ENCODE results near the gene ALG2.
"Not testable (repeated sequence)": the region's sequence is repeated elsewhere in the genome, so short reads cannot be mapped to it uniquely, and the experiment has no call there.

Gene ALG2

DNA sequence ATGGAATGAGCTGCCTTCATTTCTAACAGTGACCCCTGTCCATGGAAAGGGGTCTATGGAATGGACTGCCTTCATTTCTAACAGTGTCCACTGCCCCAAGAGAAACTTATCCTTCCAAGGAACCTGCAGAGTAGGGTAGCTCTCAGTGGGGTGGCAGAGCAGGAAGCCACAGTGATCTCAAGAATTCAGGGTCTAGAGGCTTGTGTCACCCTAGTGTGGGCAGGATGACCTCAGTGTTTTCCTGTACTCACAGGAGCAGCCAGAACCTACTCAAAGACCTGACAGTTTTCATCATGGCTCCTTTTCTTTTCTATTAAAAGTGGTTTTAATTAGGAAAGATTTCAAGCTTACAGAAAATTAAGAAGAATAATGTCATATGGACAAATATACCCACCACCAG lies 27.9 kb upstream of the ALG2 start:
- H3K36me3 Mint-ChIP-seq: no peaks in the 10 kb centered on the region
- H3K4me3 Mint-ChIP-seq: no peak overlapping the region
- H3K9me3 Mint-ChIP-seq: no peaks in the 10 kb centered on the region
- H3K27me3 Mint-ChIP-seq: no peaks in the 10 kb centered on the region
- H3K27ac Mint-ChIP-seq: no peak overlapping the region
- peaks cover 24% of the 10 kb centered on the region for H3K4me1 Mint-ChIP-seq

- Mint-ChIP-seq H3K4me1 (peaks cover under 1% of the 10 kb centered on the region), H3K9me3 (no peaks in the 10 kb centered on the region), H3K4me3 (no peak overlapping the region), H3K27ac (no peak overlapping the region), H3K36me3 (peaks cover 9% of the 10 kb centered on the region), H3K27me3 (no peaks in the 10 kb centered on the region)
Observed at GRCh38 chr9:99244344-99245260, 22.9 kb upstream of the ALG2 start.

DNA sequence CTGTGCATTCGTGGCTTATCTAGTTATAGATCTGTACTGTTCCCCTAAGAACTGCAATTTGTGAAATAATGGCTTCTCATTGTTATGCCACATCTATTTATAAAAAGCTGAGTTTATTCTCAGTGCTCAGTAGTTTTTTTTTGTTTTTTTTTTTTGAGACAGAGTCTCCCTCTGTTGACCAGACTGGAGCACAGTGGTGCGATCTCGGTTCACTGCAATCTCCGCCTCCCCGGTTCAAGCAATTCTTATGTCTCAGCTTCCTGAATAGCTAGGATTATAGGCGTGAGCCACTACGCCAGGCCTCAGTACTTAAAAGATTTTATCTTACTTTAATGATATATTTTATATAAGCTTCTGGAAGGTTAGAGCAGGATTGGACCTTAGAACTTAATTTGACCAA lies 19.4 kb upstream of the ALG2 start:
- H3K4me1 Mint-ChIP-seq: no peaks in the 10 kb centered on the region

GRCh38 chr9:99239341-99240060 lies 17.8 kb upstream of the ALG2 start:
- Mint-ChIP-seq H3K4me3 (no peak overlapping the region), H3K36me3 (peaks cover 15% of the 10 kb centered on the region), H3K27ac (no peak overlapping the region)

More for the DNA sequence above, 19.4 kb upstream of the ALG2 start:
- no peak overlapping the region for H3K27ac Mint-ChIP-seq
- H3K36me3 Mint-ChIP-seq: peaks cover 15% of the 10 kb centered on the region
- H3K9me3 Mint-ChIP-seq: no peaks in the 10 kb centered on the region
- H3K4me3 Mint-ChIP-seq: no peak overlapping the region
- H3K27me3 Mint-ChIP-seq: no peaks in the 10 kb centered on the region

DNA sequence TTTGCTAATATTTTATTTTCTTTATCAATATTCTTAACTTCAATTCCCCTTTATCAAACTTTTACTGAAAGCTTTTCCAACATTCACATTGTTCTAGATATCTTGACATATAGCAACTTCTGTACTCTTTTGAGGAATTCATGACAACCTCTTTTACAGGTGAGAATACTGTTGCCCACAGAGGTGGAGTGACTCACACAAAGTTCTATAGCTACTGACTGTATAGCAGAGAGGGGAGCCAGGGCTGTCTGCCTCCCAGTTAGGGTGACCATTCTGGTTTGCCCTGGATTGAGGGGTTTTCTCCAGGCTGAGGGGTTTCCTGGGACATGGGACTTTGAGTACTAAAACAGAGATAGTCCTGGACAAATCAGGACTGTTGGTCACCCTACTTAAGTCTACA lies 16.6 kb upstream of the ALG2 start:
- no peak overlapping the region for H3K27ac Mint-ChIP-seq
- H3K27me3 Mint-ChIP-seq: no peaks in the 10 kb centered on the region
- H3K9me3 Mint-ChIP-seq: no peaks in the 10 kb centered on the region
- H3K4me3 Mint-ChIP-seq: no peak overlapping the region
- H3K4me1 Mint-ChIP-seq: no peaks in the 10 kb centered on the region
- peaks cover 15% of the 10 kb centered on the region for H3K36me3 Mint-ChIP-seq

More at GRCh38 chr9:99239341-99240060, 17.8 kb upstream of the ALG2 start:
- no peaks in the 10 kb centered on the region for H3K9me3 Mint-ChIP-seq
- H3K4me1 Mint-ChIP-seq: no peaks in the 10 kb centered on the region
- no peaks in the 10 kb centered on the region for H3K27me3 Mint-ChIP-seq

GRCh38 chr9:99237849-99238248 lies 16.1 kb upstream of the ALG2 start:
- H3K4me3 Mint-ChIP-seq, H3K4me1 Mint-ChIP-seq, H3K9me3 Mint-ChIP-seq, H3K27me3 Mint-ChIP-seq, H3K27ac Mint-ChIP-seq: not testable (repeated sequence)
- peaks cover 15% of the 10 kb centered on the region for H3K36me3 Mint-ChIP-seq

- Mint-ChIP-seq H3K27ac (no peak overlapping the region), H3K36me3 (peaks cover 12% of the 10 kb centered on the region), H3K9me3 (no peaks in the 10 kb centered on the region), H3K27me3 (no peaks in the 10 kb centered on the region), H3K4me3 (no peak overlapping the region), H3K4me1 (no peaks in the 10 kb centered on the region)
Observed at GRCh38 chr9:99237356-99237755, 15.6 kb upstream of the ALG2 start.

DNA sequence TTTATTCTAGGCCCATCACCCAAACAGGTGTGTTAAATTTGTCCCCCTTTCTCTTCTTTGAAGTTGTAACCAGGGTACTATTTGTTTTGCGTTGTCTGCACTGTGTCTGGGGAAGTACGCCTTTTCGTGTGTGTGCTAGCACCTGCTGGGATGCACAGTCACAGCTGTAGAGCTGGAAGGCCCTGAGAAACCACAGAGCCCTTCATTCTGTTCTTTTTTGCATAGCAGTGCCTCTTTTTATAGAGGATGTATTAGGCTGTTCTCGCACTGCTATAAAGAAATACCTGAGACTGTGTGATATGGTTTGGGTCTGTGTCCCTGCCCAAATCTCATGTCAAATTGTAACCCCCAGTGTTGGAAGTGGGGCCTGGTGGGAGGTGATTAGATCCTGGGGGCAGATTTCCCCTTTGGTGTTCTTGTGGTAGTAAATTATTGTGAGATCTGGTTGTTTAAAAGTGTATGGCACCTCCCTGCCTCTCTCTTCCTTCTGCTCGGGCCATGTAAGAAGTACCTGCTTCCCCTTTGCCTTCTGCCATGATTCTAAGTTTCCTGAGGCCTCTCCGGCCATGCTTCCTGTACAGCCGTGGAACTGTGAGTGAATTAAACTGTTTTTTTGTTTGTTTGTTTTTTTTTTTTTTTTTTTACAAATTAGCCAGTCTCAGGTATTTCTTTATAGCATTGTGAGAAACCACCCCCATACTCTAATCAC lies 14.3 kb upstream of the ALG2 start:
- Mint-ChIP-seq H3K4me1 (peaks cover 4% of the 10 kb centered on the region), H3K27ac (no peak overlapping the region), H3K27me3 (no peaks in the 10 kb centered on the region), H3K36me3 (peaks cover 15% of the 10 kb centered on the region), H3K4me3 (no peak overlapping the region), H3K9me3 (no peaks in the 10 kb centered on the region)

DNA sequence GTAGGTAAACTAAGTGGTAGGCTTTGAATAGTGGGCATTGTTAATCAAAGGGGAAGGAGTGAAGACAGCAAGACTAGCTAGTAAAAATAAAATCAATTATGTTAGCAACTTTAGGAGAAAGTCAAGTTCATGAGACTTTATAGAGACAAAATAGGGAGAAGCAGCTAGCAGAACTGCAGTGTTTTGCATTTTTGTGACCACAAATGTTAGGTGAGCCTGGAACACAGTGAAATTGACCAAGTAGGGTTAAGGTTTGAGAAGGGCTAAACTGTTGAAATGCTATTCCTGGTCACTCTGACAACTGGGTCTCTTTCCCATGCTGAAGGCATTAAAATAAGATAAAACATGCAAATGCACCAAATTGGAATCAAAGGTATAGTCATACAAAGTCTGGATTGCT lies 13.3 kb upstream of the ALG2 start:
- H3K27me3 Mint-ChIP-seq: no peaks in the 10 kb centered on the region
- no peaks in the 10 kb centered on the region for H3K9me3 Mint-ChIP-seq
- H3K27ac Mint-ChIP-seq: no peak overlapping the region
- peaks cover 4% of the 10 kb centered on the region for H3K4me1 Mint-ChIP-seq
- peaks cover 16% of the 10 kb centered on the region for H3K36me3 Mint-ChIP-seq
- no peak overlapping the region for H3K4me3 Mint-ChIP-seq

GRCh38 chr9:99234618-99235017 lies 12.9 kb upstream of the ALG2 start:
- Mint-ChIP-seq H3K4me3 (no peak overlapping the region), H3K4me1 (peaks cover 4% of the 10 kb centered on the region), H3K36me3 (peaks cover 15% of the 10 kb centered on the region), H3K27ac (no peak overlapping the region), H3K9me3 (no peaks in the 10 kb centered on the region), H3K27me3 (no peaks in the 10 kb centered on the region)

- Mint-ChIP-seq H3K27me3 (no peaks in the 10 kb centered on the region), H3K4me1 (peaks cover 11% of the 10 kb centered on the region), H3K9me3 (no peaks in the 10 kb centered on the region), H3K4me3 (no peak overlapping the region), H3K36me3 (peaks cover 18% of the 10 kb centered on the region), H3K27ac (peak overlapping the region; percentile 49)
Observed at GRCh38 chr9:99231711-99232110, 10.0 kb upstream of the ALG2 start.

GRCh38 chr9:99230206-99230605 lies 8.5 kb upstream of the ALG2 start:
- no peaks in the 10 kb centered on the region for H3K27me3 Mint-ChIP-seq
- peaks cover 22% of the 10 kb centered on the region for H3K36me3 Mint-ChIP-seq
- no peak overlapping the region for H3K27ac Mint-ChIP-seq
- H3K9me3 Mint-ChIP-seq: no peaks in the 10 kb centered on the region
- peaks cover 24% of the 10 kb centered on the region for H3K4me1 Mint-ChIP-seq
- no peak overlapping the region for H3K4me3 Mint-ChIP-seq

DNA sequence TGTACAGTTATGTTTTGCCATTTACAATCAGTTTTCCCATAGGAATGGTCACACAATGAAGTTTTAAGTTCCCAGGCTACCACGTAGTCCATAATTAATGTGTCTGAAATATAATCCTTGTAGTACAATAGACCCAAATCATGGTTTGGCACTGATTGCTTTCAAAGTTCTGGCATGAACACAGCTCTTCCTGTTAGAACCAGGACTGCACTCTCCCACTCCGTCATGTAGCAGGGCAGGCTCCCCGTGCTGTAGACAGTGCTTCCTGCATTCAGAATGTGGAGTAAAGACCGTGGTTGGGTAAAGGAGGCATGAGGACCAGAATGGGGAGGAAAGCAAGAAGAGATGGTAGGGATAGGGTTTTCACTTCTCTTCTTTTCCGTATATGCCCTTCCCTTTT lies 4.3 kb upstream of the ALG2 start:
- Mint-ChIP-seq H3K4me3 (no peak overlapping the region), H3K4me1 (peaks cover 47% of the 10 kb centered on the region), H3K36me3 (peaks cover 31% of the 10 kb centered on the region), H3K27me3 (no peaks in the 10 kb centered on the region), H3K27ac (no peak overlapping the region), H3K9me3 (no peaks in the 10 kb centered on the region)

- H3K27ac Mint-ChIP-seq: peak overlapping the region; percentile 56
- H3K36me3 Mint-ChIP-seq: peaks cover 29% of the 10 kb centered on the region
- no peaks in the 10 kb centered on the region for H3K9me3 Mint-ChIP-seq
- no peaks in the 10 kb centered on the region for H3K27me3 Mint-ChIP-seq
- peak overlapping the region; percentile 99 for H3K4me3 Mint-ChIP-seq
- peaks cover 61% of the 10 kb centered on the region for H3K4me1 Mint-ChIP-seq
Observed at GRCh38 chr9:99224445-99224844, 2.7 kb upstream of the ALG2 start.

- Mint-ChIP-seq H3K9me3 (no peaks in the 10 kb centered on the region), H3K36me3 (peaks cover 30% of the 10 kb centered on the region), H3K27me3 (no peaks in the 10 kb centered on the region), H3K4me1 (peaks cover 71% of the 10 kb centered on the region), H3K4me3 (peak overlapping the region; percentile 99), H3K27ac (peak overlapping the region; percentile 100)
Observed at GRCh38 chr9:99222416-99223270, 901 bp upstream of the ALG2 start.

All from activated naive CD4-positive, alpha-beta T cell treated with anti-CD3 and anti-CD28 coated beads, Interleukin-2, amount 50 U/mL, for 24 hours (primary cell).